ENCODE data around the gene TMEM131. TPM values are rescaled to one million over a fixed set of nuclear protein-coding genes. Genes with fewer than 3 reads are reported as not detected.
"Not testable (repeated sequence)": the region's sequence is repeated elsewhere in the genome, so short reads cannot be mapped to it uniquely, and the experiment has no call there.

Gene TMEM131
- total RNA-seq, 6 experiments from 2014 or later = 39.2 to 49.5 (median 45.1) TPM

DNA sequence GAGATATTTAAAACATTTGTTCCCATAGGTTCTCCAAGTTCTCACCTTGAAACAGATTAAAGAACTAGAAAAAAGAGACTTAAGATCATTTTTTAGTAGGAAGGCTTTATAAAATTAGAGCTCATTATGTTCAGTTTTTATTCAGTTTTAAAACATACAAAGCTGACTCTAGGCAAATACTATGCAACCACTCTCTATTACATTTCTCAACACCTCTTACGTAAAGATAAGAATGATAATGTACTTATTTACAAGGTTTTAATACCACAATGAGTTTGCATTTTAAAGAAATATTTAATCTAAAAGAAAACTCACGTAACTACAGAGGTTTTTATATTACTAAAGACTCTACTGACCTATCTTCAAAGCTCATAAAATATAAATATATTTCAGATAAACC lies 68.8 kb downstream of the TMEM131 start:
- no peaks in the 10 kb centered on the region for H3K27me3 Mint-ChIP-seq (ENCODE audit: insufficient read depth)
- H3K4me3 Mint-ChIP-seq = no peak overlapping the region
- DNase-seq = no peak
- no peaks in the 10 kb centered on the region for H3K9me3 Mint-ChIP-seq
- H3K36me3 Mint-ChIP-seq (ENCODE audit: low read depth) = peaks cover 9% of the 10 kb centered on the region
- no peak for TF ChIP-seq CTCF (IDR thresholded peaks at IDR 0.05)
- H3K27ac Mint-ChIP-seq = no peak overlapping the region
- peaks cover 33% of the 10 kb centered on the region for H3K4me1 Mint-ChIP-seq (ENCODE audit: low read depth)

- no peak for DNase-seq
- no peak overlapping the region for H3K27ac Mint-ChIP-seq
- peaks cover 15% of the 10 kb centered on the region for H3K4me1 Mint-ChIP-seq (ENCODE audit: low read depth)
- H3K36me3 Mint-ChIP-seq (ENCODE audit: low read depth) = peaks cover 35% of the 10 kb centered on the region
- peaks cover 13% of the 10 kb centered on the region for H3K9me3 Mint-ChIP-seq
- no peaks in the 10 kb centered on the region for H3K27me3 Mint-ChIP-seq (ENCODE audit: insufficient read depth)
- no peak overlapping the region for H3K4me3 Mint-ChIP-seq
- TF ChIP-seq CTCF (IDR thresholded peaks at IDR 0.05) = no peak
Measured at GRCh38 chr2:97924194-97924593, 71.6 kb downstream of the TMEM131 start.

DNA sequence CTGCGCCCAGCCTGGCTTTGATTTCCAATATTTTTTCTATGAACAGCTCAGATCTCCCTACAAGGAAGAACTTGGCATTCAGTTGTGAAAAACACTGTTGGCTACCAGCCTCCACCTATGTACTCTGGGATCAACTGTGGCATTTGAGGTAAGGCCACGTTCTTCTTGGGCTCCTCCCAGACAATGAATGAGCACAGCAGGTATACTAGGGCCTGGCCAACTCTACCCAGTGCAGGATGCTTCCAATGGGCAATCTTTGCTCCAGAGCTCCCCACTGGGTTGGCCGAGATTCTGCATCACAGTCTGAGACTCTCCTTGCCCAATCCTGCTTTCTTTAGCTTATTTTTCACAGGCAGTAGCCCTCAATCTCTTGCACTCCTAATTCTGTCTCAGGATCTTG lies 75.9 kb downstream of the TMEM131 start:
- H3K9me3 Mint-ChIP-seq = peaks cover 30% of the 10 kb centered on the region
- DNase-seq = no peak
- no peaks in the 10 kb centered on the region for H3K27me3 Mint-ChIP-seq (ENCODE audit: insufficient read depth)
- no peak for TF ChIP-seq CTCF (IDR thresholded peaks at IDR 0.05)
- H3K36me3 Mint-ChIP-seq (ENCODE audit: low read depth) = peaks cover 48% of the 10 kb centered on the region
- peaks cover 10% of the 10 kb centered on the region for H3K4me1 Mint-ChIP-seq (ENCODE audit: low read depth)
- no peak overlapping the region for H3K27ac Mint-ChIP-seq
- H3K4me3 Mint-ChIP-seq = no peak overlapping the region

- Mint-ChIP-seq H3K9me3 (peaks cover 30% of the 10 kb centered on the region), H3K36me3 (ENCODE audit: low read depth) (peaks cover 54% of the 10 kb centered on the region)
- no peak for TF ChIP-seq CTCF (IDR thresholded peaks at IDR 0.05)
Measured at GRCh38 chr2:97918818-97919217, 76.9 kb downstream of the TMEM131 start.

GRCh38 chr2:97917668-97918067 lies 78.1 kb downstream of the TMEM131 start:
- peaks cover 30% of the 10 kb centered on the region for H3K4me1 Mint-ChIP-seq (ENCODE audit: low read depth)
- H3K36me3 Mint-ChIP-seq (ENCODE audit: low read depth) = peaks cover 54% of the 10 kb centered on the region
- H3K27ac Mint-ChIP-seq; H3K4me3 Mint-ChIP-seq; H3K27me3 Mint-ChIP-seq (ENCODE audit: insufficient read depth); DNase-seq: not testable (repeated sequence)
- H3K9me3 Mint-ChIP-seq = peaks cover 30% of the 10 kb centered on the region

More at GRCh38 chr2:97918818-97919217, 76.9 kb downstream of the TMEM131 start:
- Mint-ChIP-seq H3K27ac (no peak overlapping the region), H3K4me1 (ENCODE audit: low read depth) (peaks cover 20% of the 10 kb centered on the region), H3K4me3 (no peak overlapping the region), H3K27me3 (ENCODE audit: insufficient read depth) (no peaks in the 10 kb centered on the region)
- no peak for DNase-seq

GRCh38 chr2:97914691-97915213 lies 81.0 kb downstream of the TMEM131 start:
- H3K27ac Mint-ChIP-seq = no peak overlapping the region
- peaks cover 40% of the 10 kb centered on the region for H3K36me3 Mint-ChIP-seq (ENCODE audit: low read depth)
- peaks cover 59% of the 10 kb centered on the region for H3K4me1 Mint-ChIP-seq (ENCODE audit: low read depth)
- DNase-seq = no peak
- no peaks in the 10 kb centered on the region for H3K27me3 Mint-ChIP-seq (ENCODE audit: insufficient read depth)
- H3K9me3 Mint-ChIP-seq = peaks cover 29% of the 10 kb centered on the region
- no peak overlapping the region for H3K4me3 Mint-ChIP-seq
- TF ChIP-seq CTCF (IDR thresholded peaks at IDR 0.05) = no peak
